WTC11 (cell line): ENCODE data around the gene IFT88. TPM values are rescaled to one million over a fixed set of nuclear protein-coding genes. Genes with fewer than 3 reads are reported as not detected.

Source experiments
- ATAC-seq: fragments of 200-7000 bp; cut with Tn5 transposase; 2 replicates; pipeline ENCODE4 v1.10.0; 2021; ENCODE audit warnings: mild to moderate bottlenecking, moderate library complexity
- CTCF ChIA-PET: fragments of 300-600 bp; sonication (Branson Sonifier 250); formaldehyde crosslinking; loops from one replicate; lab custom pipeline; 2021; ENCODE audit warnings: antibody characterized with exemption; lab: Charles Lee
- POLR2A ChIA-PET: fragments of 350-600 bp; sonication (Branson Sonifier 250); formaldehyde crosslinking; loops from one replicate; lab custom pipeline; 2021; ENCODE audit warnings: antibody characterized with exemption; lab: Charles Lee
- DNase-seq: peaks from one replicate; pipeline ENCODE4 v3.0.0; 2021; ENCODE audit warnings: low spot score
- H3K27ac Mint-ChIP-seq: 2 replicates; pipeline ENCODE4 v1.8.0; 2021; ENCODE audit warnings: mixed read lengths
- H3K27me3 Mint-ChIP-seq: 2 replicates; pipeline ENCODE4 v1.8.0; 2021; ENCODE audit warnings: low read depth, mild to moderate bottlenecking, moderate library complexity, mixed read lengths
- H3K36me3 Mint-ChIP-seq: 2 replicates; pipeline ENCODE4 v1.8.0; 2021; ENCODE audit warnings: mixed read lengths
- H3K4me1 Mint-ChIP-seq: 2 replicates; pipeline ENCODE4 v1.8.0; 2022; ENCODE audit warnings: mixed read lengths
- H3K4me3 Mint-ChIP-seq: 2 replicates; pipeline ENCODE4 v1.8.0; 2021; ENCODE audit warnings: mild to moderate bottlenecking, moderate library complexity, mixed read lengths
- H3K9me3 Mint-ChIP-seq: 2 replicates; pipeline ENCODE4 v1.8.0; 2021; ENCODE audit warnings: mixed read lengths
- EMX1 ChIP-seq: fragments of 250-450 bp; sonication (Bioruptor Pico); IDR thresholded peaks from 2 replicates; pipeline ENCODE4 v1.8.0; 2021; ENCODE audit warnings: mild to moderate bottlenecking
- ETV6 ChIP-seq: sonication (generic); formaldehyde crosslinking; IDR thresholded peaks from 2 replicates; pipeline ENCODE4 v1.8.1; 2022; ENCODE audit warnings: mild to moderate bottlenecking, missing genetic modification reagents
- FOXK1 ChIP-seq: sonication (generic); formaldehyde crosslinking; IDR thresholded peaks from 2 replicates; pipeline ENCODE4 v1.8.0; 2022; ENCODE audit warnings: mild to moderate bottlenecking, moderate library complexity, missing genetic modification reagents
- FOXP1 ChIP-seq: sonication (generic); formaldehyde crosslinking; IDR thresholded peaks from 2 replicates; pipeline ENCODE4 v1.8.0; 2022; ENCODE audit warnings: missing genetic modification reagents, mild to moderate bottlenecking, moderate library complexity, borderline replicate concordance
- GABPB1 ChIP-seq: sonication (generic); formaldehyde crosslinking; IDR thresholded peaks from 2 replicates; pipeline ENCODE4 v1.8.1; 2023; ENCODE audit warnings: mild to moderate bottlenecking, missing genetic modification reagents
- JAZF1 ChIP-seq: fragments of 250-450 bp; sonication (Bioruptor Pico); IDR thresholded peaks from 2 replicates; pipeline ENCODE4 v1.9.0; 2021; ENCODE audit warnings: moderate library complexity, mild to moderate bottlenecking, inconsistent platforms
- NFATC4 ChIP-seq: fragments of 250-450 bp; sonication (Bioruptor Pico); IDR thresholded peaks from 2 replicates; pipeline ENCODE4 v1.9.0; 2021; ENCODE audit warnings: mild to moderate bottlenecking
- NFYB ChIP-seq: sonication (generic); formaldehyde crosslinking; conservative IDR thresholded peaks from 2 replicates; pipeline ENCODE4 v1.8.0; 2022; ENCODE audit warnings: low read depth, missing genetic modification reagents
- NR2C2 ChIP-seq: sonication (generic); formaldehyde crosslinking; IDR thresholded peaks from 2 replicates; pipeline ENCODE4 v1.8.0; 2022; ENCODE audit warnings: mild to moderate bottlenecking, missing genetic modification reagents
- PRRX2 ChIP-seq: fragments of 250-450 bp; sonication (Bioruptor Pico); IDR thresholded peaks from 2 replicates; pipeline ENCODE4 v1.8.0; 2021; ENCODE audit warnings: mild to moderate bottlenecking
- ZBTB21 ChIP-seq: sonication (generic); formaldehyde crosslinking; IDR thresholded peaks from 2 replicates; pipeline ENCODE4 v1.8.1; 2023; ENCODE audit warnings: mild to moderate bottlenecking, missing genetic modification reagents, borderline replicate concordance
- ZNF232 ChIP-seq: sonication (generic); formaldehyde crosslinking; IDR thresholded peaks from 2 replicates; pipeline ENCODE4 v1.8.0; 2022; ENCODE audit warnings: mild to moderate bottlenecking, missing genetic modification reagents
- ZNF263 ChIP-seq: sonication (generic); formaldehyde crosslinking; IDR thresholded peaks from 2 replicates; pipeline ENCODE4 v1.8.1; 2022; ENCODE audit warnings: low read depth, mild to moderate bottlenecking, moderate library complexity, missing genetic modification reagents
- ZNF317 ChIP-seq: sonication (generic); formaldehyde crosslinking; IDR thresholded peaks from 2 replicates; pipeline ENCODE4 v1.8.1; 2023; ENCODE audit warnings: low read depth, mild to moderate bottlenecking, moderate library complexity, missing genetic modification reagents, borderline replicate concordance
- ZNF671 ChIP-seq: fragments of 250-450 bp; sonication (Bioruptor Pico); IDR thresholded peaks from 2 replicates; pipeline ENCODE4 v1.8.0; 2021; ENCODE audit warnings: mild to moderate bottlenecking
- total RNA-seq: library from RNA; stranded (reverse); gene quantifications from 3 replicates; pipeline ENCODE4 v1.2.3, GENCODE V29; 2021
- TF ChIP-seq, protein P1 (sequence below): sonication (generic); formaldehyde crosslinking; IDR thresholded peaks from 2 replicates; pipeline ENCODE4 v1.8.1; 2023; ENCODE audit warnings: mild to moderate bottlenecking, missing genetic modification reagents
- TF ChIP-seq, protein P2 (sequence below): fragments of 250-450 bp; sonication (Bioruptor Pico); IDR thresholded peaks from 2 replicates; pipeline ENCODE4 v1.9.0; 2021; ENCODE audit warnings: mild to moderate bottlenecking, borderline replicate concordance
- TF ChIP-seq, protein P3 (sequence below): sonication (generic); formaldehyde crosslinking; IDR thresholded peaks from 2 replicates; pipeline ENCODE4 v1.8.0; 2022; ENCODE audit warnings: mild to moderate bottlenecking, missing genetic modification reagents
- TF ChIP-seq, protein P4 (sequence below): sonication (generic); formaldehyde crosslinking; IDR thresholded peaks from 2 replicates; pipeline ENCODE4 v1.8.1; 2023; ENCODE audit warnings: mild to moderate bottlenecking, missing genetic modification reagents, moderate library complexity

IFT88 gene
- total RNA-seq, 1 experiment from 2014 or later: 6.5 TPM

DNA sequence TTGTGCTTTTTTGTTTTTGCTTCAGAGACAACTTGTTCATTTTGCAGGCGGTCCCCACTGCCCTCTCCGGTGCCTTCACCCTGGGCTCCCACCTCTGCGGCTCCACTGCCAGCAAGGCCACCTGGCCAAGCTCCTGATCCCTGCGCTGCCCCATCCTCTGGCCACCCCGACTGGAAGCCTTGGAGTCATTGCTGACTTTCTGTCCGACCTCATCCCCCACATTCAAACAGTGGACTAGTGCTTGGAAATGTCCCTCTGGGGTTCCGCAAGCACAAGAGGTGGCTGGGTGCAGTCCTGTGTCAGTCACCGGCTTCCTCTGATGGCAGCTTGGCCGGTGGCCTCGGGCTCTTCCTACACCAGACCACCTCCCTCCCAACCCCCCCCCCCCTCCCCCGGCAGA, 153.5 kb downstream of the IFT88 start (continued):
- TF ChIP-seq ZNF232 (CRISPR knock-in tag): no peak

DNA sequence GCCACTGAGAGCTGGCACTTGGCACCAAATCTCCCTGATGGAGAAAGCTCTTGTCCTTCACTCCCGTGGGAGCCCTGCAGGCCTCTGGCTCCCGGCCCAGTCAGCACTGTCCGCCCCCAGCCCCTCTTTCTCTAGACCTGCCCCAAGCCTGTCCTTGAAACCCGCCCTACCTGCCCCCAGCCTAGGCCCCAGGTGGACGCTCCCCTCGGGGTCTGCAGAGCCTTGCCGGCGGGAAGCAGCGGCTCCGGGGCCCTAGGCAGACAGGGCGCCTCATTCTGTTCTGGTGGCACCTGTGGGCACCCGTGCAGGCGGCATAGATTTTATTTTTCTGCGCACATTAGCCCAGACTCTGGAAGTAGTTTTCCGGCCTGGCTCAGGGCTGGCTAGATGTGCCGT, 154.1 kb downstream of the IFT88 start:
- Mint-ChIP-seq H3K9me3 (no peaks in the 10 kb centered on the region), H3K4me1 (peaks cover 23% of the 10 kb centered on the region), H3K27ac (no peak overlapping the region), H3K36me3 (no peaks in the 10 kb centered on the region), H3K27me3 (peaks cover 10% of the 10 kb centered on the region), H3K4me3 (peak overlapping the region; percentile 68)
- TF ChIP-seq GABPB1 (CRISPR knock-in tag) (no peak), ZNF263 (CRISPR knock-in tag) (no peak), PRRX2 (CRISPR knock-in tag) (no peak), NFATC4 (no peak), ZNF317 (CRISPR knock-in tag) (no peak), FOXK1 (CRISPR knock-in tag) (no peak), JAZF1 (no peak), FOXP1 (no peak), ETV6 (CRISPR knock-in tag) (no peak), EMX1 (CRISPR knock-in tag) (no peak), ZNF671 (CRISPR knock-in tag) (no peak), ZBTB21 (CRISPR knock-in tag) (no peak), NR2C2 (CRISPR knock-in tag) (no peak), NFYB (CRISPR knock-in tag) (no peak)
- TF ChIP-seq, protein P1, sequence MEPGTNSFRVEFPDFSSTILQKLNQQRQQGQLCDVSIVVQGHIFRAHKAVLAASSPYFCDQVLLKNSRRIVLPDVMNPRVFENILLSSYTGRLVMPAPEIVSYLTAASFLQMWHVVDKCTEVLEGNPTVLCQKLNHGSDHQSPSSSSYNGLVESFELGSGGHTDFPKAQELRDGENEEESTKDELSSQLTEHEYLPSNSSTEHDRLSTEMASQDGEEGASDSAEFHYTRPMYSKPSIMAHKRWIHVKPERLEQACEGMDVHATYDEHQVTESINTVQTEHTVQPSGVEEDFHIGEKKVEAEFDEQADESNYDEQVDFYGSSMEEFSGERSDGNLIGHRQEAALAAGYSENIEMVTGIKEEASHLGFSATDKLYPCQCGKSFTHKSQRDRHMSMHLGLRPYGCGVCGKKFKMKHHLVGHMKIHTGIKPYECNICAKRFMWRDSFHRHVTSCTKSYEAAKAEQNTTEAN (CRISPR knock-in tag): no peak
- TF ChIP-seq, protein P2, sequence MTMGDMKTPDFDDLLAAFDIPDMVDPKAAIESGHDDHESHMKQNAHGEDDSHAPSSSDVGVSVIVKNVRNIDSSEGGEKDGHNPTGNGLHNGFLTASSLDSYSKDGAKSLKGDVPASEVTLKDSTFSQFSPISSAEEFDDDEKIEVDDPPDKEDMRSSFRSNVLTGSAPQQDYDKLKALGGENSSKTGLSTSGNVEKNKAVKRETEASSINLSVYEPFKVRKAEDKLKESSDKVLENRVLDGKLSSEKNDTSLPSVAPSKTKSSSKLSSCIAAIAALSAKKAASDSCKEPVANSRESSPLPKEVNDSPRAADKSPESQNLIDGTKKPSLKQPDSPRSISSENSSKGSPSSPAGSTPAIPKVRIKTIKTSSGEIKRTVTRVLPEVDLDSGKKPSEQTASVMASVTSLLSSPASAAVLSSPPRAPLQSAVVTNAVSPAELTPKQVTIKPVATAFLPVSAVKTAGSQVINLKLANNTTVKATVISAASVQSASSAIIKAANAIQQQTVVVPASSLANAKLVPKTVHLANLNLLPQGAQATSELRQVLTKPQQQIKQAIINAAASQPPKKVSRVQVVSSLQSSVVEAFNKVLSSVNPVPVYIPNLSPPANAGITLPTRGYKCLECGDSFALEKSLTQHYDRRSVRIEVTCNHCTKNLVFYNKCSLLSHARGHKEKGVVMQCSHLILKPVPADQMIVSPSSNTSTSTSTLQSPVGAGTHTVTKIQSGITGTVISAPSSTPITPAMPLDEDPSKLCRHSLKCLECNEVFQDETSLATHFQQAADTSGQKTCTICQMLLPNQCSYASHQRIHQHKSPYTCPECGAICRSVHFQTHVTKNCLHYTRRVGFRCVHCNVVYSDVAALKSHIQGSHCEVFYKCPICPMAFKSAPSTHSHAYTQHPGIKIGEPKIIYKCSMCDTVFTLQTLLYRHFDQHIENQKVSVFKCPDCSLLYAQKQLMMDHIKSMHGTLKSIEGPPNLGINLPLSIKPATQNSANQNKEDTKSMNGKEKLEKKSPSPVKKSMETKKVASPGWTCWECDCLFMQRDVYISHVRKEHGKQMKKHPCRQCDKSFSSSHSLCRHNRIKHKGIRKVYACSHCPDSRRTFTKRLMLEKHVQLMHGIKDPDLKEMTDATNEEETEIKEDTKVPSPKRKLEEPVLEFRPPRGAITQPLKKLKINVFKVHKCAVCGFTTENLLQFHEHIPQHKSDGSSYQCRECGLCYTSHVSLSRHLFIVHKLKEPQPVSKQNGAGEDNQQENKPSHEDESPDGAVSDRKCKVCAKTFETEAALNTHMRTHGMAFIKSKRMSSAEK (CRISPR knock-in tag): no peak
- TF ChIP-seq, protein P3, sequence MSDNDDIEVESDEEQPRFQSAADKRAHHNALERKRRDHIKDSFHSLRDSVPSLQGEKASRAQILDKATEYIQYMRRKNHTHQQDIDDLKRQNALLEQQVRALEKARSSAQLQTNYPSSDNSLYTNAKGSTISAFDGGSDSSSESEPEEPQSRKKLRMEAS (CRISPR knock-in tag): no peak
- TF ChIP-seq, protein P4, sequence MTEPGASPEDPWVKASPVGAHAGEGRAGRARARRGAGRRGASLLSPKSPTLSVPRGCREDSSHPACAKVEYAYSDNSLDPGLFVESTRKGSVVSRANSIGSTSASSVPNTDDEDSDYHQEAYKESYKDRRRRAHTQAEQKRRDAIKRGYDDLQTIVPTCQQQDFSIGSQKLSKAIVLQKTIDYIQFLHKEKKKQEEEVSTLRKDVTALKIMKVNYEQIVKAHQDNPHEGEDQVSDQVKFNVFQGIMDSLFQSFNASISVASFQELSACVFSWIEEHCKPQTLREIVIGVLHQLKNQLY (CRISPR knock-in tag): no peak
- ATAC-seq (no peak; the same call in 1 of the 2 replicates), DNase-seq (no peak)
- ChIA-PET POLR2A (no interaction called here), CTCF (interaction anchor here (1.2 to 2.8 kb wide), 3 partner anchors 9 to 228 kb away, joined by 4 to 12 read pairs (median 6); no protein-coding TSS in a partner anchor)
